ENCODE data around the gene HERPUD2.

The HERPUD2 gene

GRCh38 chr7:35731349-35731748 lies 36.4 kb upstream of the HERPUD2 start:
- Histone ChIP-seq H3K27me3 (replicated peaks; ENCODE audit: control insufficient read depth, insufficient read depth, low read length) (no peaks in the 10 kb centered on the region), H3K36me3 (ENCODE audit: control insufficient read depth, insufficient read depth, low read length) (no peaks in the 10 kb centered on the region), H3K4me3 (replicated peaks; ENCODE audit: low read depth, low read length) (no peak overlapping the region)
- no peak for DNase-seq (ENCODE audit: extremely low read depth, insufficient read length)
- no peak for TF ChIP-seq CTCF (IDR thresholded peaks at IDR 0.05; ENCODE audit: insufficient read depth, low read length, poor library complexity, severe bottlenecking)

GRCh38 chr7:35729061-35729783 lies 34.3 kb upstream of the HERPUD2 start:
- Histone ChIP-seq H3K27me3 (replicated peaks; ENCODE audit: control insufficient read depth, insufficient read depth, low read length) (no peaks in the 10 kb centered on the region), H3K4me3 (replicated peaks; ENCODE audit: low read depth, low read length) (peak overlapping the region; percentile 33), H3K36me3 (ENCODE audit: control insufficient read depth, insufficient read depth, low read length) (no peaks in the 10 kb centered on the region)
- TF ChIP-seq CTCF (IDR thresholded peaks at IDR 0.05; ENCODE audit: insufficient read depth, low read length, poor library complexity, severe bottlenecking) = no peak
- DNase-seq (ENCODE audit: extremely low read depth, insufficient read length) = peak; percentile 85

GRCh38 chr7:35728412-35729060 lies 33.6 kb upstream of the HERPUD2 start:
- peak overlapping the region; percentile 20 for H3K4me3 ChIP-seq (replicated peaks; ENCODE audit: low read depth, low read length)
- no peak for TF ChIP-seq CTCF (IDR thresholded peaks at IDR 0.05; ENCODE audit: insufficient read depth, low read length, poor library complexity, severe bottlenecking)
- DNase-seq (ENCODE audit: extremely low read depth, insufficient read length) = no peak
- no peaks in the 10 kb centered on the region for H3K36me3 ChIP-seq (ENCODE audit: control insufficient read depth, insufficient read depth, low read length)
- H3K27me3 ChIP-seq (replicated peaks; ENCODE audit: control insufficient read depth, insufficient read depth, low read length) = no peaks in the 10 kb centered on the region

- Histone ChIP-seq H3K4me3 (replicated peaks; ENCODE audit: low read depth, low read length) (no peak overlapping the region), H3K27me3 (replicated peaks; ENCODE audit: control insufficient read depth, insufficient read depth, low read length) (no peaks in the 10 kb centered on the region), H3K36me3 (ENCODE audit: control insufficient read depth, insufficient read depth, low read length) (no peaks in the 10 kb centered on the region)
- peak; percentile 27 for TF ChIP-seq CTCF (IDR thresholded peaks at IDR 0.05; ENCODE audit: insufficient read depth, low read length, poor library complexity, severe bottlenecking)
- peak; percentile 59 for DNase-seq (ENCODE audit: extremely low read depth, insufficient read length)
Observed at GRCh38 chr7:35727571-35727970, 32.6 kb upstream of the HERPUD2 start.

- Histone ChIP-seq H3K27me3 (replicated peaks; ENCODE audit: control insufficient read depth, insufficient read depth, low read length) (no peaks in the 10 kb centered on the region), H3K36me3 (ENCODE audit: control insufficient read depth, insufficient read depth, low read length) (no peaks in the 10 kb centered on the region), H3K4me3 (replicated peaks; ENCODE audit: low read depth, low read length) (no peak overlapping the region)
- no peak for TF ChIP-seq CTCF (IDR thresholded peaks at IDR 0.05; ENCODE audit: insufficient read depth, low read length, poor library complexity, severe bottlenecking)
- peak; percentile 67 for DNase-seq (ENCODE audit: extremely low read depth, insufficient read length)
Observed at GRCh38 chr7:35726654-35727053, 31.7 kb upstream of the HERPUD2 start.

All from GM06990 (cell line).